ENCODE data around the gene SRMS. TPM values are rescaled to one million over a fixed set of nuclear protein-coding genes. Genes with fewer than 3 reads are reported as not detected.

SRMS gene
- total and polyA plus RNA-seq, 2 of the 13 experiments (the other 11 are each of a cell fraction or from before 2014, with no cell fraction given) = not detected

DNA sequence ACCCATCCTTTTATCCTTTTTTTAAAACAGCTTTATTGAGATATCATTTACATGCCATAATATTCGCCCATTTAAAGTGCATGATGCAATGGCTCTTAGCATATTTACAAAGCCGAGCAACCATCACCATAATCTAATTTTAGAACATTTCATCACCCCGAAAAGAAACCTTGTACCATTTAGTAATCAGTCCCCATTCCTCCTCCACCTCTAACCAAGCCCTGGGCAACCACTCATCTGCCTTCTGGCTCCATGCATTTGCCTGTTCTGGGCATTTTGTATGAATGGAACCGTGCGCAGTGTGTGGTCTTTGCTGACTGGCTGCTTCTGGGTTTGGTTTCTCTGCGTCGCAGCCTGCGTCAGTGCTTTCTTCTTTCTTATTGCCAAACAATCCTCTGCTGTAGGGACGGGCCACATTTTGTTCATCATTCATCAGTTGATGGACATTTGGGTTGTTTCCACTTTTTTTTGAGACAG, 38.4 kb downstream of the SRMS start:
- TF ChIP-seq ZFP1 (CRISPR knock-in tag; IDR thresholded peaks at IDR 0.05) (no peak), ATF7 (IDR thresholded peaks at IDR 0.05) (peak; percentile 54; the same call in 1 of the 2 replicates), ATF7 (CRISPR knock-in tag; IDR thresholded peaks at IDR 0.05) (no peak), ATF4 (CRISPR knock-in tag; IDR thresholded peaks at IDR 0.05) (0 out of 4 replicates have a peak, but pooled peaks of 1 of the 2 experiments have one; percentile 24), ZNF431 (CRISPR knock-in tag; IDR thresholded peaks at IDR 0.05; ENCODE audit: borderline replicate concordance, low read depth) (no peak), SP2 (CRISPR knock-in tag; IDR thresholded peaks at IDR 0.05) (no peak), ZNF850 (CRISPR knock-in tag; conservative IDR thresholded peaks at IDR 0.05) (no peak), STAT5B (CRISPR knock-in tag; IDR thresholded peaks at IDR 0.05) (no peak), GTF2F1 (IDR thresholded peaks at IDR 0.05; ENCODE audit: low read length) (no peak), CEBPB (IDR thresholded peaks at IDR 0.05; ENCODE audit: borderline replicate concordance, low read depth, low read length) (peak; percentile 54), MXD4 (CRISPR knock-in tag; IDR thresholded peaks at IDR 0.05) (no peak), ZNF432 (CRISPR knock-in tag; IDR thresholded peaks at IDR 0.05; ENCODE audit: borderline replicate concordance) (no peak), ZNF44 (CRISPR knock-in tag; IDR thresholded peaks at IDR 0.05) (no peak)
- H3K36me3 ChIP-seq (replicated peaks in 1 of 2; ENCODE audit: control insufficient read depth in 1 of 2, insufficient read depth in 2 of 2, low read length in 2 of 2) = no peaks in the 10 kb centered on the region
- no peak overlapping the region for H2AFZ ChIP-seq (ENCODE audit: low read length)
- ChIA-PET POLR2A (no interaction called here), CTCF (ENCODE audit: low intra/inter-chr PET ratio, low total read pairs) (no interaction called here)
- H3K9ac ChIP-seq (ENCODE audit: insufficient read depth, low read depth, low read length) = no peak overlapping the region
- H3K4me1 ChIP-seq (ENCODE audit: insufficient read depth, low read length) = no peaks in the 10 kb centered on the region
- H3K4me2 ChIP-seq (ENCODE audit: low read depth, low read length) = no peak overlapping the region
- H3K27ac ChIP-seq (ENCODE audit: extremely low read length, insufficient read depth, low read length) = no peak overlapping the region
- H3K9me3 ChIP-seq (ENCODE audit: low read length) = no peaks in the 10 kb centered on the region
- DNase-seq (ENCODE audit: low spot score) = no peak
- H4K20me1 ChIP-seq (ENCODE audit: insufficient read depth, low read length) = no peaks in the 10 kb centered on the region
- FAIRE-seq = no peak
- 42% methylated on average over 9 of the region's 9 CpGs for WGBS (ENCODE audit: low lambda C conversion rate)
- H3K4me3 ChIP-seq (replicated peaks in 1 of 3; ENCODE audit: insufficient read depth in 1 of 3, low read depth in 2 of 3, low read length in 3 of 3) = no peak overlapping the region
- in situ Hi-C loops (cut with HindIII; ENCODE audit: extremely low pct_ligation_motif_present, low pct_unique_long_range_greater_than_20kb) (no loop called here), intact Hi-C loops (cut with micrococcal nuclease; ENCODE audit: unreplicated experiment) (no loop called here)
- BruUV-seq (replicated peaks) = no TSS peak
- no peaks in the 10 kb centered on the region for H3K79me2 ChIP-seq (ENCODE audit: insufficient read depth, low read length)
- H3K27me3 ChIP-seq (ENCODE audit: control insufficient read depth in 1 of 2, insufficient read depth in 2 of 2, low read length in 2 of 2) = peaks cover 8 to 89% of the 10 kb centered on the region in 2 experiments; a peak in 4 of 5 replicates
- no peak for ATAC-seq
